Epidermal melanocyte (primary cell): ENCODE measurements around the gene AGPAT1.

Experiments
- DNase-seq: peaks from one replicate; pipeline ENCODE4 v3.0.0; 2011; ENCODE audit warnings: low spot score; ENCODE audit not compliant: insufficient read length

Gene AGPAT1

DNA sequence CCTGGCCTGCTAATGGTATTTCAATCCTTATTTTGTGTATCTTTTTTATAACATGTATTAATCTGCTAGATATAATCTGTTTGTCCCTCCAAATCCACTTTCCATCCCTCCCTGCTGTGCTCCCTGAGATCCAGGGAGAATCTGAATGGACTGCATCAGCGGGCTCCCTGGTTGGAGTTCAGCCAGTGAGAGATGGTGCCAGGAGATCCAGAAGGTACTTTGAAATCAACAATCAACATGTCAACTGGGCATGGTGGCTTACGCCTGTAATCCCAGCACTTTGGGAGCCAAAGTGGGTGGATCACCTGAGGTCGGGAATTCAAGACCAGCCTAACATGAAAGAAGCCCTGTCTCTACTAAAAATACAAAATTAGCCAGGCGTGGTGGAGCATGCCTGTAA lies 52.2 kb downstream of the AGPAT1 start:
- no peak for DNase-seq

DNA sequence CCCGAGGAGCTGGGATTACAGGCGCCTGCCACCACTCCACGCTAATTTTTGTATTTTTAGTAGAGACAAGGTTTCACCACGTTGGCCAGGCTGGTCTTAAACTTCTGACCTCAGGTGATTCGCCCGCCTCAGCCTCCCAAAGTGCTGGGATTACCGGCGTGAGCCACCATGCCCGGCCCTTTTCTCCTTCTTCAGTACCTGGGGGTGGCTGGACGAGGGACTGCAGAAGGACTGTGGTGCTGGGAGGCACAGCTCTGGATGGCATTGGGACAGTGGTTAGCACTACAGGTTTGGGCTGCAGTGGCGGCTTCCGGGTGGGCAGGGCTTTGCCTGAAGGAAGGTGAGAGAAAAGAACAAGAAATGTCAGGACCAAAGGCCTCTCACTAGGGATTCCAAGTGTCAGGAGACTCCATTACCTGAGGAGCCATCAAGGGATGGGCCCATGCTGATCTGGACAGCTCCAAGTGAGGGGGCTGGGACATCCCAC lies 55.3 kb downstream of the AGPAT1 start:
- DNase-seq = no peak

DNA sequence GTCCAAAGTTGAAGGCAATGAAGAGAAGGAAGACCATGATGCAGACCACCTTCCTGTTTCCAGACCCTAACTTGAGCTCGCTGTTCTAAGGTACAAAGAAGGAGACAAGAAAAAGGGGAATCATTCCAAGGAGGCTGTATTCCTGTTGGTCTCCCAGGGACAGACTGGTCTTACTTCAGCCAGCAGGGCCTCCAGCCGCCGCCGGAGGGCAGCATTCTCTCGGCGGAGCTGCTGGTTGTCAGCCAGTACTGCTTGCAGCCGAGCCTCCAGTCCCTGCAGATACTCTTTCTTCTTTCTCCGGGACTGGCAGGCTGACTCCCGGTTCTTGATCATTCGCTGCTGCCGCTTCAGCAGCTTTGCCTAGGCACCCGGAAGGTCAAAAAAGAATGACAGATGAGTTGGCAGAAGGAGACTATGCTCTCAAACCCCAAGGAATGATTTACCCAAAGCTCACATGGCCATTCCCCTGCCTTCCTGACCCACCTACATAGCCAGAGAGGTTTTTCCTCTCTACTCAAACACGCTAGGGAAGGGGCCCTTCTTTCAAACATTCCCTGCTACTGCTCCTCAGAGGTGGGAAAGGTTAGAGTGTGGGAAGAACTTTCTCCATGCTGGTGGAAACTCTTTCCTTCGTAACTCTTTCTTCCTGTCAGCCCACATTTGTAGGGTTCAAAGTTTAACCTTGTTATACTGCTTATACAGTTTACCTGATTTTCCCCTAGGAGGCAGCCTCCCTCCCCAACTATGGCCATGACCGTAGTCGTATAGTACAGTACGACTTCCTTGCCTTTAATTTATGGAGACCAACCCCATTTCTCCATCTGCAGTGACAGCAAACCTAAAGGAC lies 56.9 kb downstream of the AGPAT1 start:
- peak; percentile 75 for DNase-seq
